Transverse colon (tissue), 4 donors: ENCODE data around the gene TXNDC12.
"Not testable (repeated sequence)": the region's sequence is repeated elsewhere in the genome, so short reads cannot be mapped to it uniquely, and the experiment has no call there.

Source experiments
- EP300 ChIP-seq: sonication (generic); formaldehyde crosslinking; IDR thresholded peaks from one replicate; pipeline ENCODE4 v1.6.1; 2017; ENCODE audit warnings: antibody characterized with exemption, low read depth
- POLR2AphosphoS5 ChIP-seq, 3 donors: sonication (generic); formaldehyde crosslinking; IDR thresholded peaks; one replicate each; pipeline ENCODE4 v1.6.1; 2016; ENCODE audit warnings: antibody characterized with exemption in 3 of 3
- TF ChIP-seq, protein P1 (sequence below), 5 experiments: fragments of 200-600 bp in 3 of 5; fragments of 450-650 bp in 2 of 5; sonication (generic) in 3 of 5; IDR thresholded peaks; 1 replicate in 2 of 5; 2 replicates in 3 of 5; pipeline ENCODE4 v1.5.1; 2016 to 2017; ENCODE audit warnings: antibody characterized with exemption in 5 of 5, inconsistent platforms in 3 of 5, mild to moderate bottlenecking in 2 of 5, moderate library complexity in 1 of 5

- TF ChIP-seq, protein P1, sequence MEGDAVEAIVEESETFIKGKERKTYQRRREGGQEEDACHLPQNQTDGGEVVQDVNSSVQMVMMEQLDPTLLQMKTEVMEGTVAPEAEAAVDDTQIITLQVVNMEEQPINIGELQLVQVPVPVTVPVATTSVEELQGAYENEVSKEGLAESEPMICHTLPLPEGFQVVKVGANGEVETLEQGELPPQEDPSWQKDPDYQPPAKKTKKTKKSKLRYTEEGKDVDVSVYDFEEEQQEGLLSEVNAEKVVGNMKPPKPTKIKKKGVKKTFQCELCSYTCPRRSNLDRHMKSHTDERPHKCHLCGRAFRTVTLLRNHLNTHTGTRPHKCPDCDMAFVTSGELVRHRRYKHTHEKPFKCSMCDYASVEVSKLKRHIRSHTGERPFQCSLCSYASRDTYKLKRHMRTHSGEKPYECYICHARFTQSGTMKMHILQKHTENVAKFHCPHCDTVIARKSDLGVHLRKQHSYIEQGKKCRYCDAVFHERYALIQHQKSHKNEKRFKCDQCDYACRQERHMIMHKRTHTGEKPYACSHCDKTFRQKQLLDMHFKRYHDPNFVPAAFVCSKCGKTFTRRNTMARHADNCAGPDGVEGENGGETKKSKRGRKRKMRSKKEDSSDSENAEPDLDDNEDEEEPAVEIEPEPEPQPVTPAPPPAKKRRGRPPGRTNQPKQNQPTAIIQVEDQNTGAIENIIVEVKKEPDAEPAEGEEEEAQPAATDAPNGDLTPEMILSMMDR (IDR thresholded peaks at IDR 0.05): not testable (repeated sequence)
- not testable (repeated sequence) for TF ChIP-seq POLR2AphosphoS5 (IDR thresholded peaks at IDR 0.05); EP300
Observed at GRCh38 chr1:52045666-52046195, 9.3 kb downstream of the TXNDC12 start.
